Measurements from ENCODE around the gene USH1C. TPM values are rescaled to one million over a fixed set of nuclear protein-coding genes. Genes with fewer than 3 reads are reported as not detected.

USH1C gene
- polyA plus RNA-seq, 3 donors = not detected

DNA sequence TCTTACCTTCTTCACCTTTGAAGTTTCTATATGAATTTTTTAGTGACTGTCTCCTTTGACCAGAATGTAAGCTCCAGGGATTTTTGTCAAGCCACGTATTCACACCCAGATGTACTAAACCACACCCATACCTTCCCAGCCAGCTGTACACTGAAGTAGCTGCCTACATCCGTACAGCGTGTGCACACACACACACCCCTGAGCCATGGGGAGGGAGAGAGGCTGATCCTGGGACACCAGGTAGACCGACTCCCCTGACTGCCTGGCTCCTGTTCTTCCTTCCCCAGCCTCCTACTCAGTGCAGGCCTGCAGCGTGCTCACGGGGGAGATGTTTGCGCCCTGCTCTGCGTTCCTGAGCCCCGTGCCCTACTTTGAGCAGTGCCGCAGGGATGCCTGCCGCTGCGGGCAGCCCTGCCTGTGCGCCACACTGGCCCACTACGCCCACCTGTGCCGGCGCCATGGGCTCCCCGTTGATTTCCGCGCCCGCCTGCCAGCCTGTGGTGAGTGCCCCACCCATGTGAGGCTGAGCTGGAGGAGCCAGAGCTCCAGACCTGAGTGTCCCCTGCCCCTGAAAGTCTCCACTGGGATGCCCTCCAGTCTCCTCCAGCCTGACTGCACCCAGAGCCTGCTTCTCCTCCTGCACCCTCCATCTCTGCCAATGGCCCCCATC, 28.7 kb upstream of the USH1C start:
- Histone ChIP-seq H3K4me3 (replicated peaks in 1 of 3; ENCODE audit: low read depth in 2 of 3, low read length in 3 of 3) (no peak overlapping the region), H3K27me3 (ENCODE audit: control insufficient read depth in 2 of 2, insufficient read depth in 2 of 2, low read length in 2 of 2) (no peaks in the 10 kb centered on the region), H3K4me2 (replicated peaks; ENCODE audit: extremely low read depth, low read length, poor library complexity, severe bottlenecking) (no peak overlapping the region), H3K27ac (ENCODE audit: low read depth in 1 of 2, low read length in 2 of 2) (no peak overlapping the region), H2AFZ (ENCODE audit: insufficient read depth, low read depth, low read length, poor library complexity, severe bottlenecking) (no peak overlapping the region), H4K20me1 (ENCODE audit: insufficient read depth, low read length) (no peaks in the 10 kb centered on the region), H3K36me3 (replicated peaks in 1 of 2; ENCODE audit: control insufficient read depth in 1 of 2, insufficient read depth in 2 of 2, low read length in 2 of 2) (no peaks in the 10 kb centered on the region), H3K9me3 (replicated peaks in 1 of 2; ENCODE audit: control insufficient read depth in 1 of 2, insufficient read depth in 1 of 2, low read length in 2 of 2) (no peaks in the 10 kb centered on the region), H3K4me1 (ENCODE audit: control insufficient read depth in 1 of 2, insufficient read depth in 2 of 2, low read length in 2 of 2) (no peaks in the 10 kb centered on the region), H3K9ac (ENCODE audit: insufficient read depth, low read length, poor library complexity, severe bottlenecking) (no peak overlapping the region), H3K79me2 (ENCODE audit: insufficient read depth, low read length) (no peaks in the 10 kb centered on the region)
- Mint-ChIP-seq H3K27ac (no peak overlapping the region), H3K4me3 (no peak overlapping the region), H3K27me3 (ENCODE audit: low read depth in 3 of 3) (peaks cover 1 to 5% (median 4%) of the 10 kb centered on the region in 3 donors), H3K36me3 (no peaks in the 10 kb centered on the region), H3K9me3 (peaks cover 0 to 2% (median 0%) of the 10 kb centered on the region in 7 donors), H3K4me1 (peaks cover 4% of the 10 kb centered on the region)
- TF ChIP-seq, protein P1, sequence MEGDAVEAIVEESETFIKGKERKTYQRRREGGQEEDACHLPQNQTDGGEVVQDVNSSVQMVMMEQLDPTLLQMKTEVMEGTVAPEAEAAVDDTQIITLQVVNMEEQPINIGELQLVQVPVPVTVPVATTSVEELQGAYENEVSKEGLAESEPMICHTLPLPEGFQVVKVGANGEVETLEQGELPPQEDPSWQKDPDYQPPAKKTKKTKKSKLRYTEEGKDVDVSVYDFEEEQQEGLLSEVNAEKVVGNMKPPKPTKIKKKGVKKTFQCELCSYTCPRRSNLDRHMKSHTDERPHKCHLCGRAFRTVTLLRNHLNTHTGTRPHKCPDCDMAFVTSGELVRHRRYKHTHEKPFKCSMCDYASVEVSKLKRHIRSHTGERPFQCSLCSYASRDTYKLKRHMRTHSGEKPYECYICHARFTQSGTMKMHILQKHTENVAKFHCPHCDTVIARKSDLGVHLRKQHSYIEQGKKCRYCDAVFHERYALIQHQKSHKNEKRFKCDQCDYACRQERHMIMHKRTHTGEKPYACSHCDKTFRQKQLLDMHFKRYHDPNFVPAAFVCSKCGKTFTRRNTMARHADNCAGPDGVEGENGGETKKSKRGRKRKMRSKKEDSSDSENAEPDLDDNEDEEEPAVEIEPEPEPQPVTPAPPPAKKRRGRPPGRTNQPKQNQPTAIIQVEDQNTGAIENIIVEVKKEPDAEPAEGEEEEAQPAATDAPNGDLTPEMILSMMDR (IDR thresholded peaks at IDR 0.05) = no peak
- intact Hi-C loops (cut with micrococcal nuclease) = no loop called here
- no peak for DNase-seq
- 97% methylated on average over 16 of the region's 20 CpGs for WGBS (ENCODE audit: insufficient coverage)

DNA sequence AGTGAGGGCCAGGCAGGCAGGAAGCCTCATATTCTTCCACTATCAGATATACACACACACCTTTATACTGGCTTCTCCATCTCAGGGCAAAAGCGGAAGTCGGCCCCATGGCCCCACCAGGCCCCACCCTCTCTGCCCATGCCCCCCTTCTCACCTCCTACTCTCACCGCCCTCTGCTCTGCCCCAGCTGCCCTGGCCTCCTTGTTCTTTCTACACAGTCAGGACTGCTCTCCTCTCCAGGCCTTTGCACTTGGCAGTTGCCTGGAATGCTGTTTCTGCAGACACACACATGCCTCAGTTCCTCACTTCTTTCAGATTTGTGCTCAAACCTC, 28.1 kb upstream of the USH1C start:
- Mint-ChIP-seq H3K9me3 (peaks cover 0 to 2% (median 0%) of the 10 kb centered on the region in 7 donors), H3K4me3 (no peak overlapping the region)
- H3K9ac ChIP-seq (ENCODE audit: insufficient read depth, low read length, poor library complexity, severe bottlenecking) = no peak overlapping the region

More for the DNA sequence above, 28.1 kb upstream of the USH1C start:
- no peak for DNase-seq
- TF ChIP-seq, protein P1 (IDR thresholded peaks at IDR 0.05) = no peak
- Histone ChIP-seq H3K79me2 (ENCODE audit: insufficient read depth, low read length) (no peaks in the 10 kb centered on the region), H3K9me3 (replicated peaks in 1 of 2; ENCODE audit: control insufficient read depth in 1 of 2, insufficient read depth in 1 of 2, low read length in 2 of 2) (no peaks in the 10 kb centered on the region), H3K4me3 (replicated peaks in 1 of 3; ENCODE audit: low read depth in 2 of 3, low read length in 3 of 3) (no peak overlapping the region), H3K4me1 (ENCODE audit: control insufficient read depth in 1 of 2, insufficient read depth in 2 of 2, low read length in 2 of 2) (no peaks in the 10 kb centered on the region), H3K4me2 (replicated peaks; ENCODE audit: extremely low read depth, low read length, poor library complexity, severe bottlenecking) (no peak overlapping the region), H3K36me3 (replicated peaks in 1 of 2; ENCODE audit: control insufficient read depth in 1 of 2, insufficient read depth in 2 of 2, low read length in 2 of 2) (no peaks in the 10 kb centered on the region), H2AFZ (ENCODE audit: insufficient read depth, low read depth, low read length, poor library complexity, severe bottlenecking) (no peak overlapping the region), H3K27ac (ENCODE audit: low read depth in 1 of 2, low read length in 2 of 2) (no peak overlapping the region), H3K27me3 (ENCODE audit: control insufficient read depth in 2 of 2, insufficient read depth in 2 of 2, low read length in 2 of 2) (no peaks in the 10 kb centered on the region), H4K20me1 (ENCODE audit: insufficient read depth, low read length) (no peaks in the 10 kb centered on the region)
- intact Hi-C loops (cut with micrococcal nuclease) = no loop called here
- H3K36me3 Mint-ChIP-seq = no peaks in the 10 kb centered on the region
- 17% methylated on average over 3 of the region's 3 CpGs for WGBS (ENCODE audit: insufficient coverage)
- peaks cover 4% of the 10 kb centered on the region for H3K4me1 Mint-ChIP-seq
- H3K27me3 Mint-ChIP-seq (ENCODE audit: low read depth in 3 of 3) = peaks cover 4 to 5% (median 4%) of the 10 kb centered on the region in 3 donors
- no peak overlapping the region for H3K27ac Mint-ChIP-seq

Data from CD14-positive monocyte (primary cell).